GM18951 (cell line): ENCODE measurements around the gene TESPA1.
"Not testable (repeated sequence)": the region's sequence is repeated elsewhere in the genome, so short reads cannot be mapped to it uniquely, and the experiment has no call there.

Experiments
- POLR2A ChIP-seq: IDR thresholded peaks from 4 replicates; pipeline ENCODE4 v1.6.1; 2011; ENCODE audit warnings: mild to moderate bottlenecking; ENCODE audit not compliant: insufficient read length, insufficient read depth; ENCODE audit errors: extremely low read depth
- in situ Hi-C: fragments of 300-500 bp; cut with MboI; formaldehyde crosslinking; loops from one replicate; pipeline ENCODE4 v1.12.0; 2022; ENCODE audit warnings: low sequenced_read_pairs, mixed read lengths, inconsistent platforms; ENCODE audit not compliant: unreplicated experiment

The TESPA1 gene

GRCh38 chr12:54993181-54993835, 8.7 kb upstream of the TESPA1 start:
- in situ Hi-C loops, result loop anchor here (5.0 kb wide), 1 partner anchor 79 kb away; no protein-coding TSS in a partner anchor

GRCh38 chr12:54991991-54992375, 7.4 kb upstream of the TESPA1 start:
- in situ Hi-C loops, result loop anchor here (5.0 kb wide), 1 partner anchor 80 kb away; no protein-coding TSS in a partner anchor
- no peak for TF ChIP-seq POLR2A

More at GRCh38 chr12:54993181-54993835, 8.7 kb upstream of the TESPA1 start:
- no peak for TF ChIP-seq POLR2A

- peak; percentile 28 for TF ChIP-seq POLR2A
- in situ Hi-C loops, result loop anchor here (5.0 kb wide), 1 partner anchor 81 kb away; no protein-coding TSS in a partner anchor
Observed at GRCh38 chr12:54991161-54991990, 6.8 kb upstream of the TESPA1 start.

GRCh38 chr12:54989829-54990228, 5.3 kb upstream of the TESPA1 start:
- in situ Hi-C loops, result loop anchor here (5.0 kb wide), 1 partner anchor 82 kb away; no protein-coding TSS in a partner anchor

GRCh38 chr12:54988402-54989054, 4.0 kb upstream of the TESPA1 start:
- no peak for TF ChIP-seq POLR2A
- in situ Hi-C loops, result no loop called here

More at GRCh38 chr12:54989829-54990228, 5.3 kb upstream of the TESPA1 start:
- TF ChIP-seq POLR2A, result no peak

- in situ Hi-C loops, result no loop called here
- TF ChIP-seq POLR2A, result no peak
Observed at GRCh38 chr12:54987611-54988231, 3.2 kb upstream of the TESPA1 start.

- in situ Hi-C loops, result not testable (repeated sequence)
Observed at GRCh38 chr12:54986773-54987172, 2.2 kb upstream of the TESPA1 start.

GRCh38 chr12:54983536-54984101, 943 bp downstream of the TESPA1 start:
- in situ Hi-C loops, result no loop called here
- TF ChIP-seq POLR2A, result no peak

GRCh38 chr12:54981796-54982195, 2.8 kb downstream of the TESPA1 start:
- in situ Hi-C loops, result no loop called here
- no peak for TF ChIP-seq POLR2A

- no peak for TF ChIP-seq POLR2A
- in situ Hi-C loops, result no loop called here
Observed at GRCh38 chr12:54980341-54980740, 4.2 kb downstream of the TESPA1 start.

- TF ChIP-seq POLR2A, result no peak
- in situ Hi-C loops, result no loop called here
Observed at GRCh38 chr12:54977857-54978256, 6.7 kb downstream of the TESPA1 start.

GRCh38 chr12:54977155-54977554, 7.4 kb downstream of the TESPA1 start:
- in situ Hi-C loops, result no loop called here
- no peak for TF ChIP-seq POLR2A

- in situ Hi-C loops, result no loop called here
- no peak for TF ChIP-seq POLR2A
Observed at GRCh38 chr12:54975875-54976274, 8.7 kb downstream of the TESPA1 start.
